ENCODE data around the gene FETUB. TPM values are rescaled to one million over a fixed set of nuclear protein-coding genes. Genes with fewer than 3 reads are reported as not detected.

Gene FETUB
- total and polyA plus RNA-seq, 2 of the 4 experiments (the other 2 are of a cell fraction) = not detected

GRCh38 chr3:186646841-186647240 is 6.6 kb downstream of the FETUB start:
- H3K56ac ChIP-seq (ENCODE audit: extremely low read depth, insufficient read depth, low read length) = no peak overlapping the region
- H3K9me3 ChIP-seq (ENCODE audit: control insufficient read depth, insufficient read depth, low read length) = no peaks in the 10 kb centered on the region
- BruUV-seq (replicated peaks) = no TSS peak
- POLR2A ChIA-PET (ENCODE audit: unreplicated experiment) = no interaction called here
- H3K79me1 ChIP-seq (ENCODE audit: low read depth in 1 of 2, low read length in 2 of 2) = no peaks in the 10 kb centered on the region
- no peak overlapping the region for H2BK15ac ChIP-seq (ENCODE audit: low read depth, low read length)
- no peak overlapping the region for H4K91ac ChIP-seq (ENCODE audit: insufficient read depth, low read depth, low read length)
- no peak overlapping the region for H3K9ac ChIP-seq (ENCODE audit: low read depth, low read length)
- no peaks in the 10 kb centered on the region for H3K4me1 ChIP-seq (ENCODE audit: control insufficient read depth, insufficient read depth, low read length)
- no peak overlapping the region for H2AFZ ChIP-seq (replicated peaks; ENCODE audit: low read length, poor library complexity)
- TF ChIP-seq MXI1 (IDR thresholded peaks at IDR 0.05; ENCODE audit: borderline replicate concordance, low read depth, low read length) (no peak), MAFK (IDR thresholded peaks at IDR 0.05; ENCODE audit: low read depth, low read length) (no peak), USF2 (IDR thresholded peaks at IDR 0.05; ENCODE audit: low read depth, low read length) (no peak), BHLHE40 (IDR thresholded peaks at IDR 0.05; ENCODE audit: low read depth, low read length) (no peak), CTCF (conservative IDR thresholded peaks at IDR 0.05; ENCODE audit: low read depth, low read length) (no peak), RFX5 (IDR thresholded peaks at IDR 0.05; ENCODE audit: low read depth, low read length) (no peak), NFE2L2 (IDR thresholded peaks at IDR 0.05; ENCODE audit: low read depth, low read length) (no peak), CEBPB (IDR thresholded peaks at IDR 0.05; ENCODE audit: low read depth, low read length) (no peak), CHD1 (IDR thresholded peaks at IDR 0.05; ENCODE audit: low read depth, low read length) (no peak), ELK1 (IDR thresholded peaks at IDR 0.05; ENCODE audit: borderline replicate concordance, low read depth, low read length) (no peak), RAD21 (IDR thresholded peaks at IDR 0.05; ENCODE audit: low read length) (no peak), POLR2A (IDR thresholded peaks at IDR 0.05; ENCODE audit: low read depth, low read length) (no peak), FOS (IDR thresholded peaks at IDR 0.05; ENCODE audit: low read depth, low read length) (no peak), RCOR1 (IDR thresholded peaks at IDR 0.05; ENCODE audit: insufficient replicate concordance, low read length) (no peak), MAZ (IDR thresholded peaks at IDR 0.05; ENCODE audit: borderline replicate concordance, low read depth, low read length) (no peak), SMC3 (IDR thresholded peaks at IDR 0.05; ENCODE audit: low read depth, low read length) (no peak)
- DNase-seq (no peak), ATAC-seq (ENCODE audit: low read depth) (no peak)
- intact Hi-C loops (cut with micrococcal nuclease) (no loop called here), in situ Hi-C loops (cut with MboI; ENCODE audit: low sequenced_read_pairs) (no loop called here), dilution Hi-C loops (cut with HindIII; ENCODE audit: low sequenced_read_pairs, unreplicated experiment) (no loop called here)
- no peak overlapping the region for H3K27ac ChIP-seq (ENCODE audit: insufficient read depth, low read length)
- H4K5ac ChIP-seq (ENCODE audit: low read depth, low read length) = no peak overlapping the region
- no peak overlapping the region for H3K4me2 ChIP-seq (ENCODE audit: low read depth, low read length)
- H3K36me3 ChIP-seq (ENCODE audit: control insufficient read depth, insufficient read depth, low read length) = no peaks in the 10 kb centered on the region
- no peak overlapping the region for H2BK5ac ChIP-seq (ENCODE audit: low read depth, low read length, poor library complexity, severe bottlenecking)
- H4K8ac ChIP-seq (ENCODE audit: low read depth in 2 of 2, low read length in 2 of 2) = no peak overlapping the region
- H3K9me1 ChIP-seq (ENCODE audit: insufficient read depth, low read length) = no peaks in the 10 kb centered on the region
- CTCF ChIA-PET = no interaction called here
- H2BK20ac ChIP-seq (ENCODE audit: low read depth, low read length) = no peak overlapping the region
- no peak overlapping the region for H3K4me3 ChIP-seq (ENCODE audit: insufficient read depth, low read depth, low read length)
- no peak overlapping the region for H2AK9ac ChIP-seq (replicated peaks; ENCODE audit: low read depth, low read length, poor library complexity)
- no peaks in the 10 kb centered on the region for H4K20me1 ChIP-seq (ENCODE audit: insufficient read depth, low read length)
- H3K4ac ChIP-seq (ENCODE audit: low read depth, low read length) = no peak overlapping the region
- no CpG with 5 or more reads among the region's 1 CpG for WGBS, 2 experiments (ENCODE audit: extremely low coverage in 2 of 2, insufficient read length in 1 of 2)
- no peak overlapping the region for H3K14ac ChIP-seq (replicated peaks; ENCODE audit: low read depth, low read length)
- no peak overlapping the region for H3K23ac ChIP-seq (ENCODE audit: low read depth, low read length)
- no peak overlapping the region for H2BK120ac ChIP-seq (ENCODE audit: low read depth, low read length)
- H3K18ac ChIP-seq (ENCODE audit: low read depth, low read length) = no peak overlapping the region
- no peak overlapping the region for H2AK5ac ChIP-seq (ENCODE audit: low read depth, low read length)
- H3K27me3 ChIP-seq (ENCODE audit: control insufficient read depth, insufficient read depth, low read length) = peaks cover 13% of the 10 kb centered on the region

All from IMR-90 (cell line).